Spinal cord (tissue), 10 donors: ENCODE data around the gene SMAD6. TPM values are rescaled to one million over a fixed set of nuclear protein-coding genes. Genes with fewer than 3 reads are reported as not detected.

Experiments used
- DNase-seq, 6 donors: peaks; one replicate each; pipeline versions ENCODE4 v3.0.0 to v3.0.0-alpha.2; 2013 to 2015; ENCODE audit warnings: low spot score in 6 of 6, low read depth in 4 of 6
- H3K27ac ChIP-seq: one replicate; pipeline ENCODE4 v1.5.1; 2013; ENCODE audit warnings: low read depth, low read length, control low read depth
- H3K27me3 ChIP-seq: one replicate; pipeline ENCODE4 v1.6.1; 2013; ENCODE audit warnings: low read length; ENCODE audit not compliant: control insufficient read depth, insufficient read depth
- H3K36me3 ChIP-seq: one replicate; pipeline ENCODE4 v1.6.1; 2013; ENCODE audit warnings: low read length; ENCODE audit not compliant: control insufficient read depth, insufficient read depth
- H3K4me1 ChIP-seq: one replicate; pipeline ENCODE4 v1.6.1; 2013; ENCODE audit warnings: low read length; ENCODE audit not compliant: control insufficient read depth, insufficient read depth
- H3K4me3 ChIP-seq: one replicate; pipeline ENCODE4 v1.5.1; 2013; ENCODE audit warnings: low read depth, low read length, control low read depth
- H3K9me3 ChIP-seq: one replicate; pipeline ENCODE4 v1.6.1; 2013; ENCODE audit warnings: low read length; ENCODE audit not compliant: control insufficient read depth, insufficient read depth
- WGBS: methylation state at CpG from one replicate; pipeline ENCODE4 v1.1.5; 2013; ENCODE audit warnings: missing lambda C conversion rate; ENCODE audit not compliant: insufficient coverage; 5-methylcytosine and 5-hydroxymethylcytosine counted together
- polyA plus RNA-seq, 2 donors: library from polyadenylated mRNA; unstranded; fragments of 120-200 nt; gene quantifications; one replicate each; pipeline ENCODE4 v1.2.1, GENCODE V29; 2013; ENCODE audit not compliant: insufficient read length in 2 of 2
- total RNA-seq, 2 donors: library from RNA; depleted of rRNA in 1 of 2; stranded (reverse); fragments of 120-200 nt in 1 of 2; fragments of >200 nt in 1 of 2; gene quantifications; one replicate each; pipeline versions ENCODE4 v1.2.3 to v1.2.4, GENCODE V29; 2013 to 2014
- donor health status: healthy.

Gene SMAD6
- total and polyA plus RNA-seq, 4 donors, result 7.7 to 22.0 (median 10.3) TPM

DNA sequence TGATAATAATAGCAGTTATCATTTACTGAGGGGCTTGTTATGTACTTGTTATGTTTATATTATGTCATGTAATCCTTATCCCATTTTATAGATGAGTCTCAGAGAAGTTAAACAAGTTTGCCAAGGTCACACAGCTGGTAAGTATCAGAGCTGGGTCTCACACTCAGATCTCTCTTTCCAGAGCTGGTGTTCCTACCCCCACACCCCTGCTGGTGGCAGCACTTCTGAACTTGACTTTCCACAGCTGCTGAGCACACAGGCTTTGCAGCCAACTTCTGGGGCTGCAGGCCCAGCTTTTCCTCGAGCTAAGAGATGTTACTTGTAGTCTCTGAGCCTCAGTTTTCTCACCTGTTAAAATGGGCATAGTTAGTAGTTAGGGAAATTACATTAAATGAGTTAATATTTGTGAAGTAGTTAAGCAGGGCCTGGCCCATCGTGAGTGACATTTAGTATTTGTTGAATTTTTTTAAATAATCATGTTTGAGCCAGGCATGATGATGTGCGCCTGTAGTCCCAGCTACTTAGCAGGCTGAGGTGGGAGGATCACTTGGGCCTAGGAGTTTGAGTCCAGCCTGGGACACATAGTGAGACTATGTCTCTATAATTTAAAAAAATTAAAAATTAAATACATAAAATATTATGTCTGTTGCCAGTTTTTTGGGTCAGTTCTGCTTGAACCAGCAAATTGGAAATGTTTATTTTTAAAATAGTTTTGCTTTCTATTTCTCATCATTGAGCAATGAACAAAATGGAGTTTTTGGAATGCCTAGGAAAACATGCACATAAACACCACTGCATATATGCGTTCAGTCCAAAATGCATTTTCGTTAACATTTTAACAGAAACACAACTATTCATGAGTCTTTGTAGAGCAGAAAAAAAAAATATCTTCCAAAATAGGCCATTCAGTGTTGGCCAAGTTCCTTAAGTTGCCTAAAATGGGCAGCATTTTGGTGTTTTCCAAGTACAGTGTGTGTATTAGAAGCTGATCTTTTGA, 87.3 kb downstream of the SMAD6 start:
- peak in 1 of 6 donors; percentile 22 for DNase-seq
- H3K4me1 ChIP-seq, result no peaks in the 10 kb centered on the region
- no peak overlapping the region for H3K4me3 ChIP-seq
- 61% methylated on average over 2 of the region's 5 CpGs for WGBS
- H3K27ac ChIP-seq, result no peak overlapping the region
- no peaks in the 10 kb centered on the region for H3K27me3 ChIP-seq
- no peaks in the 10 kb centered on the region for H3K36me3 ChIP-seq
- no peaks in the 10 kb centered on the region for H3K9me3 ChIP-seq

DNA sequence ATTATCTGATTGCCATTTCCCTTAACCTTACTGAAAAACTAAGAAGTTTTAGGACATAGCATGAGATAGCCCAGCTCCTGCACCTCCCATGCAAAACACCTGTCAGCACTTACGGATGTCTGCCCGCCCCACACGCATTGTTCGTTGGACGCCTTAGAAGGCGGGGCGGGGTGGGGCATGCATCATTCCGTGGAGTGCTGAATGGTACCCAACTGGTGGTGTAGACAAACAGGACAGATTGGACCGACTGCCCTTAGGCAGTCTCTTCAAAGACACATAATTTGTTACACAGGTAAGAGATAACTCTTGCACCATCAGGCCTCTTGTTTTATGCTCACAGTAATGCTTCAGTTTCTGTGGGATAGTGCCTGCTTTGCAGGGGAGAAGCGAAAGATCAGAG, 93.8 kb downstream of the SMAD6 start:
- Histone ChIP-seq H3K4me3 (no peak overlapping the region), H3K27me3 (no peaks in the 10 kb centered on the region), H3K27ac (no peak overlapping the region), H3K9me3 (no peaks in the 10 kb centered on the region), H3K36me3 (no peaks in the 10 kb centered on the region), H3K4me1 (peaks cover 4% of the 10 kb centered on the region)
- DNase-seq, result no peak
- 95% methylated on average over 10 of the region's 10 CpGs for WGBS

DNA sequence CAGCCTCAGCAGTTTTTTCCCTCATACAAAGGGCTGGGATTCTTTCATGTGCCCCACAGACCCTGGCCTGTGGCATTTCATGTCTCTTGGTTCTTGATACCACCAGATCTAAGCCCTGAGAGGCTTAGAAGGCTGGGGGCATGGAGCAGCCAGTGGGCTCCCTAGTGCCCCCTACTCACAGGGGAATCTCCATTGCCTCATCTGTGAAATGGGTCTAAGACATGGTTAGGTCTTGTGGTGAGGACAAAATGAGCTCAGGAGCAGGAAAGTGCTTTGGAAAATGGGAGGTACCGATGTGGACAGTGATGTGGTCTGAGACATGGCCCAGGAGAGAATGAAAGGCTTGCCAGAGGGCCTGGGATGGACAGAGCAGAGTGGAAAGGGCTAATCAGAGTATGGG, 94.3 kb downstream of the SMAD6 start:
- Histone ChIP-seq H3K4me3 (no peak overlapping the region), H3K9me3 (no peaks in the 10 kb centered on the region), H3K27me3 (no peaks in the 10 kb centered on the region), H3K4me1 (peaks cover 5% of the 10 kb centered on the region), H3K36me3 (no peaks in the 10 kb centered on the region), H3K27ac (no peak overlapping the region)
- 100% methylated on average over 1 of the region's 1 CpG for WGBS
- no peak for DNase-seq

DNA sequence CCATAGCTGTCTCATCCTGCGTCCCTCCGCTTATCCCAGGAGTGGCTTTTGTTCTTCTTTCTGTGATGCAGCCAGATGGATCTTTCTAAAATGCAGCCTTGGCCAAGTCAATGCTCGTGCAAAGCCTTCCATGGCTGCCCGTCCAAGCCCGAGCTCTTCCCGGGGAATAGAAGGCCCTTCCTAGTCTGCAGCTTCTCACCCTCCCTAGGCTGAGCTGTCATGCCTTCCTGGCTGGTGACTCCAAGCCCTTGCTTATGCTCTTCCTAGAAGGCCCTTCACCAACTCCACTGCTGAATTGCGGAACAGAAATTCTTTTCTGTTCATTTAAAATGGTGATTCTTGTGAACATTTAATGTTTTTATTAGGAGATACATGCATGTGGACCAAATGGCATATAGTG, 95.9 kb downstream of the SMAD6 start:
- H3K4me3 ChIP-seq, result no peak overlapping the region
- H3K27me3 ChIP-seq, result no peaks in the 10 kb centered on the region
- WGBS, result 82% methylated on average over 6 of the region's 7 CpGs
- DNase-seq, result no peak
- no peaks in the 10 kb centered on the region for H3K9me3 ChIP-seq
- peaks cover 15% of the 10 kb centered on the region for H3K4me1 ChIP-seq
- no peak overlapping the region for H3K27ac ChIP-seq
- no peaks in the 10 kb centered on the region for H3K36me3 ChIP-seq

DNA sequence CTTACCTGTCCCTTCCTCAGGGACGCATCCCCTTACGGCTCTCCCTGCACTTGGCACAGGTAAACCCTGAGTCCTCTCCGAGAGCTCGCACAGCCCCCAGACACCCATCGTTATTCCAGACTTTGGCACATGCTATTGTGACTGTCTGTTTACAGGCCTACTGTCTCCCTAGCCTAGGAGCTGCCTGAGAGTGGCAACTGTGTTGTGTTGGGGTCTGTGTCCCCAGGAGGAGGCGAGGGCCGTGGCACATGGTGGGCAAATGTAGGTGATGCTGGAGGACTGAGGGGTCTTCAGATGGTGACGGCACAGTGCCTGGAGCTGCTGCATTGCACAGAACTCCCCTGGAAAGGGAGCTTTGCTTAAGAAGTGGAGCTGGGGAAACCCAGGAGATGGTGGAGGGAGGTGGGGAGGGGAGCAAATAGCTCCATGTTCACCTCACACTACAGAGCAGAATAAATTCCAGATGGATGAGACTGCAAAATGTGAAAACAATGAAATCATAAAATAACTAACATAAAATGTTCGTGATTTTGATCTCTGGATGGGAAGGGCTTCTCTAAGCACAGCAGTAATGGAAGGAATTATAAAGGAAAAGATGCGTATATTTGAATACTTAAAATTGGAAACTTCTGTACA, 96.5 kb downstream of the SMAD6 start:
- Histone ChIP-seq H3K27ac (no peak overlapping the region), H3K4me1 (peaks cover 22% of the 10 kb centered on the region), H3K4me3 (no peak overlapping the region), H3K9me3 (no peaks in the 10 kb centered on the region), H3K27me3 (no peaks in the 10 kb centered on the region), H3K36me3 (no peaks in the 10 kb centered on the region)
- 87% methylated on average over 7 of the region's 10 CpGs for WGBS
- DNase-seq, result no peak

DNA sequence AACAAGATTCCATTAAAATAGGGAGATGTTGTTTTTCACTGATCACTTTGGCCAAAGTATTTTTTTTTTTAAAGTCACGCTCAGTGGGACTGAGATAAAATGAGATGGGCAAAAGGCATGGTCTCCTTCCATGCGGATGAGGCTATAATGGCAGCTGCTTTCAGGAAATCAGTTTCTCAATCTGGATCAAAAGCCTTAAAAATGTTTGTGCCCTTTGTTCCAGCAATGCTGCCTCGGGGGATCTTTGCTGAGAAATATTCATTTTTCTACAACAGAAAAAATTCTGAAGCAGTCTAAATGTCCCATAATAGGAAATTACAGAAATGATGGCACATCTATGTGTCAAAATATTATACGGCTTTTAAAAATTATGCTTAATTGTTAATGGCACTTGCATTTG, 97.2 kb downstream of the SMAD6 start:
- Histone ChIP-seq H3K27ac (no peak overlapping the region), H3K9me3 (no peaks in the 10 kb centered on the region), H3K4me3 (no peak overlapping the region), H3K36me3 (no peaks in the 10 kb centered on the region), H3K4me1 (peaks cover 23% of the 10 kb centered on the region), H3K27me3 (no peaks in the 10 kb centered on the region)
- DNase-seq, result no peak
- WGBS, result 78% methylated on average over 2 of the region's 4 CpGs

DNA sequence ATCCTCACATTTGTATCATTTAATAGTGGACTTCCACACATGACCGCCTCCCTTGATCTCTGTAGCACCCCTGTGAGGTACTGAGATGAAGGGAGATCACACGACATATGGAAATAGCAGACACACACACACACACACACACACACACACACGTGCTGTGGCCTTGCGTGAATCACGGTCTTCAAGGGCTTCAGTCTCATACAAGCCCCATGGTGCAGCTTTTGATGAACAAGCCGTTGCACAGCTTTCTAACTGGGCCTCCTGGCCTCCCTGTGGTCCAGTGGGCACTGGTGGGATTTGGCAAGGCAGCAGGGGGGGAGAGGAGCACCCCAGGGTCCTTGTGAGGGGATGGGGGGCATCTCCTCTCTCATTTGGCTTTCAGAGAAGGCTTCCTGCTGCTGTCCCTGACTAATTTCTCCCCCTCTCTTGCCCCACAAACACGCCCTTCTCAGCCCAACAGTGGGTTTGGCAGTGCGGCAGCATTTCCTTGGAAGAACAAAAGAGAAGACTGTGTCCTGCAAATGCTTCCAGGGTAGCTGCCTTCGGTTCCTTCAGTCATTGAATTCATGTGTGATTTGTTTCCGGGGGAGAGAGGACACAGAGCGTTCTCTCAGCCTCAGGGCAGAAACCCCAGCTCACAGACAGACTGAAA, 98.7 kb downstream of the SMAD6 start:
- Histone ChIP-seq H3K27ac (no peak overlapping the region), H3K27me3 (no peaks in the 10 kb centered on the region), H3K36me3 (no peaks in the 10 kb centered on the region), H3K4me1 (peaks cover 23% of the 10 kb centered on the region), H3K9me3 (no peaks in the 10 kb centered on the region), H3K4me3 (no peak overlapping the region)
- WGBS, result 40% methylated on average over 2 of the region's 11 CpGs
- peak in 1 of 6 donors; percentile 22 for DNase-seq

DNA sequence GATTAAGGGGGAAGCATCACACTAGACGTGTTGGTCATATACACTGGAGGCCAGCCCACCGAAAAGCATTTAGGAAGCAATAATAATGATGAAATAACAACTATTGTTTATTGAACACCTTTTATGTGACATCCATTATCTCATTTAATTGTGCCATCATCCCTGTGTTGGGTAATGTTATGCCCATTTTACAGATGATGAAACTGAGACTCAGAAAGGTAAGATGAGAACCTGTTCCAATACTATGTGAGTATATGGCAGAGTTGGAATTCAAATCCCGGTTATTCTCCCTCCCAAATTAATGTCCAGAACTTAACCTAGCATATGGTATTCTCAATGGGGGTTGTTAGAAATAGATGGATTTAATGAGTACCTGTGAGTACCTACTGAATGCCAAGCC, 99.2 kb downstream of the SMAD6 start:
- H3K27ac ChIP-seq, result no peak overlapping the region
- no peaks in the 10 kb centered on the region for H3K9me3 ChIP-seq
- no CpG with 5 or more reads among the region's 3 CpGs for WGBS
- peaks cover 23% of the 10 kb centered on the region for H3K4me1 ChIP-seq
- no peak for DNase-seq
- H3K27me3 ChIP-seq, result no peaks in the 10 kb centered on the region
- H3K36me3 ChIP-seq, result no peaks in the 10 kb centered on the region
- no peak overlapping the region for H3K4me3 ChIP-seq

DNA sequence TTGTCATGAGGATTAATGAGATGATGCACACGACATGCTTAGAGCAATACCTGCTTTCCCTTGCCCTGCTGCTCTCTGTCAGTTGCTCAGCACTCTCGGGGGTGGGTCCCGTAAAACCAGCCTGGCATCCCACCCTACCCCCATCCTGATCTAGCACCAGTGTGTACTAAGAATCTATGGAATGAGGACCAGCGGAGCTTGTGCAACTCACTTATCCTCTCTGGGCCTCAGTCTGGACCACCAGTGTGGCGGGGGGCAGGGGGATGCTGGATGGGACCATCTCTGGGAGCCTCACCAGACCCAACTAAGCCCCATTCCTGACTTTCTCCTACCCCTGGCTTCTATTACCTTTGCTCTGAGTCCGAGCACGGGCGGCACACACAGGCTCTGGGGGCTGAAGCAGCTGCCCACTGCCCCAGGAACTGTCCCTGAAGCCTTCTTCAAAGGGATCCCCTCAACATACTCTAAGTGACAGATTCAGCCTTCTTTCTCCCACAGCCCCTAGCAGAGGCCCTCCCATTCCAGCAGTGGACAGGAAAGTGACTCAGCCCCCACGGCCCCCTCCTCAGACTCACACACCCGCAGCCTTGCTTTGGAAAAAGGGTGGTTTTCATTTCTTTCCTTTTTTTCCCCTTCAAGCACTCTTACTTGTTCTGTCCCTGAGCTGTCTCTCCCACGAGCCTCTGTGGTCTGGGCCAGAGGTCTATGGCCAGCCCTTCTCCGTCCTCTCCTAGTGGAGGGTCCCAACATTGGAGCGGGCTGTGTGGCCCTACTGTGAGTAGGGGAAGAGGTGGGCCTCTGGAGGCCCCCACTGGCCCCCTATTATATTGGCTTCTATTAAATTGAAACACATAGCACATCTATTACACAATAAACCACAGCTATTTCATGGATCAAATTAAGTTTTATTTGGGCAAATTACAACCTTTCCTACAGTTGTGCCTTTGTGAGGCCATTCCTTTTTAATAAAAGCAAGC, 100.3 kb downstream of the SMAD6 start:
- Histone ChIP-seq H3K4me3 (no peak overlapping the region), H3K4me1 (peaks cover 23% of the 10 kb centered on the region), H3K9me3 (no peaks in the 10 kb centered on the region), H3K27ac (peak overlapping the region; percentile 77), H3K27me3 (no peaks in the 10 kb centered on the region), H3K36me3 (no peaks in the 10 kb centered on the region)
- no peak for DNase-seq
- 76% methylated on average over 5 of the region's 13 CpGs for WGBS
